ENCODE results near the gene TMEM88. TPM values are rescaled to one million over a fixed set of nuclear protein-coding genes. Genes with fewer than 3 reads are reported as not detected.
A peak's percentile ranks its signal among the peaks of the same experiment; 100 is the strongest.

TMEM88 gene
- total and polyA plus RNA-seq, 2 donors (not counting 1 experiment from before 2014, with no cell fraction given): 5.1 to 9.5 TPM

GRCh38 chr17:7836596-7837407 lies 18.1 kb upstream of the TMEM88 start:
- Mint-ChIP-seq H3K4me1 (peaks cover 60% of the 10 kb centered on the region), H3K9me3 (ENCODE audit: insufficient read depth) (no peaks in the 10 kb centered on the region), H3K27me3 (peaks cover 9% of the 10 kb centered on the region), H3K27ac (peak overlapping the region; percentile 66), H3K4me3 (peak overlapping the region; percentile 99)
- Histone ChIP-seq H3K27ac (ENCODE audit: low read length in 2 of 2) (peak overlapping the region; percentile 93 to 100), H3K79me2 (ENCODE audit: control insufficient read depth, insufficient read depth, low read length) (peaks cover 30% of the 10 kb centered on the region), H3K9me3 (ENCODE audit: control extremely low read depth in 1 of 3, control insufficient read depth in 2 of 3, insufficient read depth in 1 of 3, low read length in 2 of 3) (peaks cover 0 to 4% (median 0%) of the 10 kb centered on the region in 3 donors), H4K20me1 (ENCODE audit: control insufficient read depth, insufficient read depth, low read length, poor library complexity, severe bottlenecking) (peaks cover 30% of the 10 kb centered on the region), H3K4me1 (ENCODE audit: control insufficient read depth in 2 of 2, insufficient read depth in 2 of 2, low read length in 2 of 2) (peaks cover 49 to 67% of the 10 kb centered on the region in 2 donors), H3K36me3 (replicated peaks in 1 of 2; ENCODE audit: control extremely low read depth in 1 of 2, control insufficient read depth in 1 of 2, extremely low read depth in 1 of 2, insufficient read depth in 2 of 2, low read length in 1 of 2) (no peaks in the 10 kb centered on the region), H3K4me3 (ENCODE audit: control extremely low read depth in 1 of 5, extremely low read depth in 1 of 5, insufficient read depth in 1 of 5, low read depth in 2 of 5, low read length in 4 of 5) (peak overlapping the region; percentile 35 to 99 (median 95)), H3K4me2 (replicated peaks; ENCODE audit: low read depth, low read length, poor library complexity, severe bottlenecking) (peak overlapping the region; percentile 99), H3K27me3 (replicated peaks in 1 of 4; ENCODE audit: control extremely low read depth in 1 of 4, control insufficient read depth in 3 of 4, insufficient read depth in 4 of 4, low read length in 3 of 4) (peaks cover 0 to 2% (median 0%) of the 10 kb centered on the region in 4 experiments), H2AFZ (ENCODE audit: insufficient read depth, low read depth, low read length, poor library complexity, severe bottlenecking) (no peak overlapping the region), H3K9ac (ENCODE audit: low read length) (peak overlapping the region; percentile 83)
- no peak for ATAC-seq (ENCODE audit: low read depth)
- WGBS (ENCODE audit: insufficient coverage): 0% methylated on average over 7 of the region's 19 CpGs
- CTCF ChIA-PET: interaction anchor here (0.6 to 5.3 kb wide), 12 partner anchors 8 to 469 kb away, joined by 3 to 53 read pairs (median 4); partner anchors contain the start of genes CNTROB, CYB5D1, NAA38 and RNF227
- POLR2A ChIA-PET: interaction anchor here (0.9 to 2.3 kb wide), 2 partner anchors 8 to 20 kb away, joined by 3 to 14 read pairs; partner anchors contain the start of gene NAA38
- TF ChIP-seq EZH2 (IDR thresholded peaks at IDR 0.05; ENCODE audit: borderline replicate concordance, insufficient read depth, low read depth, low read length, poor library complexity, severe bottlenecking): no peak
- no peak for TF ChIP-seq CTCF (IDR thresholded peaks at IDR 0.05)
- intact Hi-C loops (cut with micrococcal nuclease): loop anchor here (10.0 kb wide), 2 partner anchors 822 to 1182 kb away; partner anchors contain the start of genes C17orf100, MED31 and RNASEK
- DNase-seq: peak; percentile 64
